Sigmoid colon (tissue), 7 donors: ENCODE data around the gene SAA2. TPM values are rescaled to one million over a fixed set of nuclear protein-coding genes. Genes with fewer than 3 reads are reported as not detected.

Experiments
- DNase-seq: peaks from one replicate; pipeline ENCODE4 v3.0.0-alpha.2; 2019
- H3K27ac ChIP-seq, 4 donors: fragments of 200-600 bp; sonication (generic); one replicate each; pipeline ENCODE4 v1.5.1; 2016 to 2019; ENCODE audit warnings: mild to moderate bottlenecking in 1 of 4
- H3K27me3 ChIP-seq, 3 donors: fragments of 200-600 bp; sonication (generic); one replicate each; pipeline ENCODE4 v1.5.1; 2019; ENCODE audit warnings: mild to moderate bottlenecking in 1 of 3
- H3K36me3 ChIP-seq, 4 donors: fragments of 200-600 bp; sonication (generic); one replicate each; pipeline ENCODE4 v1.5.1; 2016 to 2019
- H3K4me1 ChIP-seq, 4 donors: fragments of 200-600 bp; sonication (generic); one replicate each; pipeline ENCODE4 v1.5.1; 2017 to 2019
- H3K4me3 ChIP-seq, 4 donors: fragments of 200-600 bp; sonication (generic); one replicate each; pipeline ENCODE4 v1.5.1; 2017 to 2019; ENCODE audit warnings: mild to moderate bottlenecking in 2 of 4, moderate library complexity in 1 of 4
- H3K9me3 ChIP-seq, 4 donors: fragments of 200-600 bp in 3 of 4; sonication (generic) in 3 of 4; one replicate each; pipeline versions ENCODE4 v1.5.1 to v1.6.1; 2013 to 2019
- CTCF ChIP-seq, 4 experiments: fragments of 450-650 bp in 3 of 4; fragments of 200-600 bp in 1 of 4; IDR thresholded peaks; one replicate each; pipeline ENCODE4 v1.5.1; 2016 to 2019; ENCODE audit warnings: antibody characterized with exemption in 4 of 4, mild to moderate bottlenecking in 3 of 4, moderate library complexity in 2 of 4
- EP300 ChIP-seq, 4 donors: sonication (generic); formaldehyde crosslinking; IDR thresholded peaks; one replicate each; pipeline ENCODE4 v1.6.1; 2017; ENCODE audit warnings: antibody characterized with exemption in 4 of 4
- POLR2A ChIP-seq, 2 donors: fragments of 450-650 bp; IDR thresholded peaks; one replicate each; pipeline ENCODE4 v1.6.1; 2016; ENCODE audit warnings: antibody characterized with exemption in 2 of 2, mild to moderate bottlenecking in 2 of 2, moderate library complexity in 2 of 2
- POLR2AphosphoS5 ChIP-seq, 4 donors: sonication (generic); formaldehyde crosslinking; IDR thresholded peaks; one replicate each; pipeline ENCODE4 v1.6.1; 2017; ENCODE audit warnings: antibody characterized with exemption in 4 of 4
- WGBS, 2 donors: extraction: QIAGEN DNeasy Blood & Tissue Kit; methylation state at CpG; one replicate each; pipeline ENCODE4 v1.1.7; 2013; 5-methylcytosine and 5-hydroxymethylcytosine counted together
- intact Hi-C: fragments of 100-400 bp; cut with DNase I; formaldehyde crosslinking; loops from one replicate; pipeline ENCODE4 v1.15.1; 2023
- polyA plus RNA-seq, 3 donors: library from polyadenylated mRNA; stranded (reverse); fragments of 200-250 nt; gene quantifications; one replicate each; pipeline ENCODE4 v1.2.3, GENCODE V29; 2013
- total RNA-seq, 4 donors: library from RNA; depleted of rRNA; stranded (reverse); fragments of >200 nt; gene quantifications; one replicate each; pipeline ENCODE4 v1.1.0, GENCODE V29; 2016
- donor health status: healthy with polysubstance abuse.
- donor health status: Bipolar disorder and iron deficiency.
- donor health status: healthy.

The SAA2 gene
- total and polyA plus RNA-seq, 7 donors = 0.41 to 69.2 (median 9.1) TPM; not detected in 3

DNA sequence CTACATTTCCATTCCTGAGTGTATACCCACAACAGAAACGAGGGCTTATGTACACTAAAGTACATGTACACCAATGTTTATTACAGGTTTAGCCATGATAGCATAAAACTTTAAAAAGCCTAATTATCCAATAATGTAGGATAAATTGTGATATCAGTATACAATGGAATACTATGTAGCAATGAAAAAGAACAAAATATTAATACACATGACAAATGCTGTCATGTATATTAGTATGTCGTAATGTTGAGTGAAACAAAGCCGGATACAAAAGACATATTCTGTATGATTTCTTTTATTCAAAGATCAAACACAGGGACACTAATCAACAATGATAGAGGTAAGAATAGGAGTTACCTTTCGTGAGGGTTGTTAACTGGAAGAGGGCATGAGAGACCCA lies 14.6 kb downstream of the SAA2 start:
- 84 to 92% methylated on average over 4 of the region's 4 CpGs for WGBS, 2 donors
- Histone ChIP-seq H3K27ac (no peak overlapping the region), H3K36me3 (no peaks in the 10 kb centered on the region), H3K27me3 (no peaks in the 10 kb centered on the region), H3K9me3 (no peaks in the 10 kb centered on the region), H3K4me1 (no peaks in the 10 kb centered on the region), H3K4me3 (no peak overlapping the region)
- no peak for TF ChIP-seq POLR2AphosphoS5 (IDR thresholded peaks at IDR 0.05)
- no peak for TF ChIP-seq EP300 (IDR thresholded peaks at IDR 0.05)
- TF ChIP-seq POLR2A (IDR thresholded peaks at IDR 0.05) = no peak
- DNase-seq = no peak
- intact Hi-C loops = no loop called here

DNA sequence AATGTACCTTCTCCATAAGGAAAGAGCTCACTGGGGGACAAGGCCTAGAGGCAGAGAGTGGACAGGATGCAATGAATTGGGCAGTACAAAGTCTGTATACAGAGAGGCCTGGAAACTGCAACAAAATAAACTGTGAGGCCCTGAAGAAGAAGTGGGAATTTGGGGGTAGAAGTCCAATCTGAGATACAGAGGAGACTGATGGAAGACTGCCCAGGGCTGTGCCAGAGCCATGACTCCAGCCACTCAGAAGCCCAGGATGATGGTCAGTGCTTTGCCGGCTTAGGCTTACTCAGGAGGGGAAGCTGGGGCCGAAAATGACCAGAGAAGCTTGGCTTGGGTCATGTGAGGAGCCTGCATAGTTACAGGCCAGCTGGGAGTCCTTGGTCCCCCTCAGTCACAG lies 17.6 kb downstream of the SAA2 start:
- TF ChIP-seq EP300 (IDR thresholded peaks at IDR 0.05) (no peak), POLR2A (IDR thresholded peaks at IDR 0.05) (no peak), POLR2AphosphoS5 (IDR thresholded peaks at IDR 0.05) (no peak), CTCF (IDR thresholded peaks at IDR 0.05) (no peak)
- intact Hi-C loops = no loop called here
- H3K27me3 ChIP-seq = no peaks in the 10 kb centered on the region
- DNase-seq = no peak
- H3K4me3 ChIP-seq = no peak overlapping the region
- no peaks in the 10 kb centered on the region for H3K4me1 ChIP-seq
- no peaks in the 10 kb centered on the region for H3K36me3 ChIP-seq
- no peaks in the 10 kb centered on the region for H3K9me3 ChIP-seq
- H3K27ac ChIP-seq = no peak overlapping the region
- WGBS, 2 donors = 77 to 91% methylated on average over 2 of the region's 2 CpGs

DNA sequence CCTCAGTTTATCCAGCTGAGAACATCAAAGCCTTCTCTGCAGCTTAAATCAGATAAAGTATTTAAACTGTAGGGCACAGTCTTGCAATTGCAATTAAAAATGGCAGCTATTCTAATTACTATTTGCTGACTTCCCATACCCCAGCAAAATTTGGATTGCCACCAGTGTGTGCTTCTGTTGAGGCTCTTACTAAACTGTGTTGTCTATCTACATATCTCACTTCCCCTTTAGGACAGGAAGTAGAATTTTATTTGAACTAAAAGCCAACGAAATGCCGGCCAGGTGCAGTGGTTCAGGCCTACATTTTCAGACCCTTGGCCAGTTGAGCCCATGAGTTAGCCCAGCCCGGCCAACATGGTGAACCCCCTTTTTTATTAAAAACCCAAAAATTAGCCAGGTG lies 19.0 kb downstream of the SAA2 start:
- no peaks in the 10 kb centered on the region for H3K36me3 ChIP-seq
- H3K27me3 ChIP-seq = no peaks in the 10 kb centered on the region
- DNase-seq = no peak
- 57 to 76% methylated on average over 3 of the region's 3 CpGs for WGBS, 2 donors
- no peak overlapping the region for H3K27ac ChIP-seq
- no peaks in the 10 kb centered on the region for H3K9me3 ChIP-seq
- no peaks in the 10 kb centered on the region for H3K4me1 ChIP-seq
- intact Hi-C loops = no loop called here
- TF ChIP-seq CTCF (IDR thresholded peaks at IDR 0.05) (no peak), POLR2AphosphoS5 (IDR thresholded peaks at IDR 0.05) (no peak), EP300 (IDR thresholded peaks at IDR 0.05) (no peak), POLR2A (IDR thresholded peaks at IDR 0.05) (no peak)
- H3K4me3 ChIP-seq = no peak overlapping the region

- no peaks in the 10 kb centered on the region for H3K4me1 ChIP-seq
- TF ChIP-seq EP300 (IDR thresholded peaks at IDR 0.05) (no peak), CTCF (IDR thresholded peaks at IDR 0.05) (no peak), POLR2AphosphoS5 (IDR thresholded peaks at IDR 0.05) (no peak), POLR2A (IDR thresholded peaks at IDR 0.05) (no peak)
- no peak overlapping the region for H3K27ac ChIP-seq
- no peak for DNase-seq
- intact Hi-C loops = no loop called here
- no peaks in the 10 kb centered on the region for H3K9me3 ChIP-seq
- H3K4me3 ChIP-seq = no peak overlapping the region
- 55 to 69% methylated on average over 2 of the region's 2 CpGs for WGBS, 2 donors
- H3K36me3 ChIP-seq = no peaks in the 10 kb centered on the region
- H3K27me3 ChIP-seq = no peaks in the 10 kb centered on the region
Observed at GRCh38 chr11:18225913-18226312, 22.6 kb downstream of the SAA2 start.

GRCh38 chr11:18223591-18224387 lies 24.7 kb downstream of the SAA2 start:
- Histone ChIP-seq H3K4me1 (no peaks in the 10 kb centered on the region), H3K27ac (no peak overlapping the region), H3K36me3 (no peaks in the 10 kb centered on the region), H3K27me3 (no peaks in the 10 kb centered on the region), H3K4me3 (no peak overlapping the region), H3K9me3 (no peaks in the 10 kb centered on the region)
- intact Hi-C loops = no loop called here
- TF ChIP-seq CTCF (IDR thresholded peaks at IDR 0.05) (no peak), POLR2AphosphoS5 (IDR thresholded peaks at IDR 0.05) (no peak), EP300 (IDR thresholded peaks at IDR 0.05) (no peak), POLR2A (IDR thresholded peaks at IDR 0.05) (no peak)
- WGBS, 2 donors = 44 to 85% methylated on average over 3 of the region's 3 CpGs
- DNase-seq = no peak
